Right lobe of liver (tissue), 6 donors: ENCODE measurements around the gene SCG2. TPM values are rescaled to one million over a fixed set of nuclear protein-coding genes. Genes with fewer than 3 reads are reported as not detected.

Source experiments
- ATAC-seq, 4 donors: fragments of 200-7000 bp; cut with Tn5 transposase; one replicate each; pipeline ENCODE4 v1.9.1; 2020; ENCODE audit warnings: mild to moderate bottlenecking in 4 of 4, moderate library complexity in 4 of 4
- DNase-seq, 3 donors: peaks; one replicate each; pipeline ENCODE4 v3.0.0-alpha.2; 2020
- H3K27ac ChIP-seq, 3 donors: fragments of 200-600 bp; one replicate each; pipeline ENCODE4 v1.8.0; 2022
- H3K27me3 ChIP-seq, 2 donors: fragments of 200-600 bp; one replicate each; pipeline ENCODE4 v1.8.0; 2022
- H3K36me3 ChIP-seq, 4 donors: fragments of 200-600 bp; sonication (generic) in 1 of 4; one replicate each; pipeline versions ENCODE4 v1.5.1 to v1.8.0; 2017 to 2022; ENCODE audit warnings: control low read depth in 1 of 4
- H3K4me1 ChIP-seq, 4 donors: fragments of 200-600 bp; sonication (generic) in 1 of 4; one replicate each; pipeline versions ENCODE4 v1.5.1 to v1.8.0; 2017 to 2022; ENCODE audit warnings: control low read depth in 1 of 4
- H3K4me3 ChIP-seq, 3 donors: fragments of 200-600 bp; one replicate each; pipeline ENCODE4 v1.8.0; 2022
- H3K9me3 ChIP-seq, 4 donors: fragments of 200-600 bp; sonication (generic) in 1 of 4; one replicate each; pipeline versions ENCODE4 v1.5.1 to v1.8.0; 2017 to 2022; ENCODE audit warnings: control low read depth in 1 of 4
- CTCF ChIP-seq, 4 donors: fragments of 200-600 bp in 3 of 4; fragments of 450-650 bp in 1 of 4; IDR thresholded peaks; one replicate each; pipeline versions ENCODE4 v1.5.1 to v1.8.0; 2016 to 2022; ENCODE audit warnings: antibody characterized with exemption in 4 of 4, mild to moderate bottlenecking in 2 of 4
- POLR2A ChIP-seq: fragments of 450-650 bp; IDR thresholded peaks from one replicate; pipeline ENCODE4 v1.6.1; 2017; ENCODE audit warnings: antibody characterized with exemption, mild to moderate bottlenecking
- WGBS: methylation state at CpG from one replicate; pipeline ENCODE4 v1.1.6; 2018; ENCODE audit warnings: low coverage, low lambda C conversion rate; ENCODE audit not compliant: insufficient coverage; ENCODE audit errors: missing lambda C conversion rate; 5-methylcytosine and 5-hydroxymethylcytosine counted together
- intact Hi-C, 2 donors: fragments of 100-400 bp; cut with DNase I; formaldehyde crosslinking; loops; one replicate each; pipeline versions ENCODE4 v1.11.2 to v1.14.1; 2022
- long read RNA-seq: library from polyadenylated mRNA; unstranded; transcript quantifications from one replicate; pipeline ENCODE4 v2.0.0, GENCODE V29; 2019
- total RNA-seq, 6 experiments: library from RNA; depleted of rRNA in 2 of 6; stranded (reverse); fragments of >200 nt in 2 of 6; fragmentation: NEBNext Ultra II Directional in 3 of 6; extraction: Animal tissue kit (Norgen Biotek cat#: 25700) in 3 of 6; gene quantifications; one replicate each; pipeline versions ENCODE4 v1.1.0 to v1.2.4, GENCODE V29; 2016 to 2023
- donor health status: DM: no; HTN: yes; CAD: no.
- donor health status: DM: no; HTN: no; CAD: no.
- donor health status: DM: no; HTN: no; CAD: no.
- donor health status: DM: no; HTN: yes; CAD: no.
- donor health status: DM: no; HTN: yes; CAD: no.

SCG2 gene
- total RNA-seq, result not detected
- long read RNA-seq, result 0 reads

- H3K36me3 ChIP-seq, result no peaks in the 10 kb centered on the region
- no peak within 1 kb of the TSS for H3K4me3 ChIP-seq
- TF ChIP-seq CTCF (IDR thresholded peaks at IDR 0.05) (peak in 3 of 4 donors; percentile 19 to 44 (median 30)), POLR2A (no peak)
- no peaks in the 10 kb centered on the region for H3K27me3 ChIP-seq
- ATAC-seq, result peak; percentile 88 to 98 (median 92)
- no peaks in the 10 kb centered on the region for H3K9me3 ChIP-seq
- WGBS, result 10% methylated on average over 16 of the region's 17 CpGs
- no peaks in the 10 kb centered on the region for H3K4me1 ChIP-seq
- intact Hi-C loops, result no loop called here
- no peak within 1 kb of the TSS for H3K27ac ChIP-seq
- peak; percentile 62 to 71 (median 69) for DNase-seq
These were observed at the start of gene SCG2 for GRCh38 chr2:223601932-223602666. TSS of gene SCG2 (minus strand) at chr2:223602361. CDS start at chr2:223599282, 3,079 bp downstream.

GRCh38 chr2:223649554-223650533 is 47.7 kb upstream of the SCG2 start:
- Histone ChIP-seq H3K36me3 (no peaks in the 10 kb centered on the region), H3K4me3 (no peak overlapping the region), H3K4me1 (no peaks in the 10 kb centered on the region), H3K27me3 (no peaks in the 10 kb centered on the region), H3K9me3 (no peaks in the 10 kb centered on the region), H3K27ac (no peak overlapping the region)
- intact Hi-C loops, result no loop called here
- DNase-seq (no peak), ATAC-seq (no peak)
- 68% methylated on average over 7 of the region's 8 CpGs for WGBS
- no peak for TF ChIP-seq CTCF (IDR thresholded peaks at IDR 0.05)

- Histone ChIP-seq H3K9me3 (no peaks in the 10 kb centered on the region), H3K36me3 (no peaks in the 10 kb centered on the region), H3K27ac (no peak overlapping the region), H3K4me3 (no peak overlapping the region), H3K4me1 (no peaks in the 10 kb centered on the region), H3K27me3 (no peaks in the 10 kb centered on the region)
- no peak for ATAC-seq
- TF ChIP-seq CTCF (IDR thresholded peaks at IDR 0.05) (no peak), POLR2A (no peak)
- no peak for DNase-seq
- intact Hi-C loops, result no loop called here
These were observed 46.6 kb upstream of the SCG2 start for GRCh38 chr2:223648755-223649154.

DNA sequence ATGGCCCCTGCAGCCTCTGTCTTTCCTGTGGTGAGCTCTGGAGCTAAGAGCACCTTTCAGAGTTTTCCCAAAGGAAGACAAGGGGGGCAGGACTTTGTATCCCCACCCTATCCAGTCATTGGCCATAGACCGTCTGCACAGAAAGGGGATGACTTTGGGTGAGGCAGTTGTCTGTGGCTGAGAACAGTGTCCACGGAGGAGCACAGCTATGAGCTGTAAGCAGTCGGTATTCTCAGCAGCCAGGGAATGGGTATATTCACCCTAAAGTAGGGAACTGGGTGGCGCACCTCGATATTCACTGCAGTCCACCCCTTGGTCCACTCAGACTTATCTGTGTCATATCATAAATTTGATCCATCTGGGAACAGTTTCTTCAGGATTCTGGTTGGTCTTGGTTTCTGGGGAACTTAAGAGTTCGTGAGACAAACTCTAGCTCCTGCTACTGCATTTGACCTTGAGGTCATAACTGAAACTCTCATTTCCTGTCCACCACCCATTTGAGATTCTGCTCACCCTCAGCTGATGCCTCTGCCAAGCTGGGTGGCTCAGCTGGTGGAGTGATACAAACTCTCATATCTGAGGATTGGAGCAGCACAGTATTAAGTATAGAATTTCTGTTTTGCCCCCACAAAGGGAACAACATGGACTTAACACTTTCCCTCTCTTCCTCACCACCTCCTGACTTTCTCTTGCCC is 45.2 kb upstream of the SCG2 start:
- Histone ChIP-seq H3K36me3 (no peaks in the 10 kb centered on the region), H3K4me3 (no peak overlapping the region), H3K9me3 (no peaks in the 10 kb centered on the region), H3K27ac (no peak overlapping the region), H3K27me3 (no peaks in the 10 kb centered on the region), H3K4me1 (no peaks in the 10 kb centered on the region)
- ATAC-seq (no peak), DNase-seq (no peak)
- intact Hi-C loops, result no loop called here
- TF ChIP-seq CTCF (IDR thresholded peaks at IDR 0.05) (no peak), POLR2A (no peak)
- WGBS, result 24% methylated on average over 3 of the region's 6 CpGs
